Keratinocyte (primary cell): ENCODE data around the gene HOXC6. TPM values are rescaled to one million over a fixed set of nuclear protein-coding genes. Genes with fewer than 3 reads are reported as not detected.
A peak's percentile ranks its signal among the peaks of the same experiment; 100 is the strongest.

Experiments
- DNase-seq: peaks from one replicate; pipeline ENCODE4 v3.0.0-alpha.2; 2011; ENCODE audit warnings: low read depth, missing footprints, low spot score
- FAIRE-seq: peaks from 2 replicates; lab custom pipeline; 2011; peaks lifted over from hg19 to GRCh38; lab: Jason Lieb, UNC
- H2AFZ ChIP-seq: 2 replicates; pipeline ENCODE4 v1.6.0; 2012; ENCODE audit warnings: low read length, control low read depth, inconsistent platforms; ENCODE audit not compliant: control insufficient read depth
- H3K27ac ChIP-seq: 2 replicates; pipeline ENCODE4 v1.5.1; 2011; ENCODE audit warnings: low read length; ENCODE audit not compliant: control insufficient read depth, insufficient read depth
- H3K27me3 ChIP-seq: 3 replicates; pipeline ENCODE4 v1.6.0; 2011; ENCODE audit warnings: low read length; ENCODE audit not compliant: control insufficient read depth, insufficient read depth; ENCODE audit errors: extremely low read depth
- H3K36me3 ChIP-seq, 2 experiments: 2 replicates in 1 of 2; 3 replicates in 1 of 2; pipeline ENCODE4 v1.5.1; 2011; ENCODE audit warnings: low read length in 2 of 2, mild to moderate bottlenecking in 1 of 2; ENCODE audit not compliant: control insufficient read depth in 2 of 2, insufficient read depth in 2 of 2; ENCODE audit errors: extremely low read depth in 1 of 2
- H3K4me1 ChIP-seq: 3 replicates; pipeline ENCODE4 v1.5.1; 2011; ENCODE audit warnings: low read length; ENCODE audit not compliant: control insufficient read depth, insufficient read depth; ENCODE audit errors: extremely low read depth
- H3K4me2 ChIP-seq: 3 replicates; pipeline ENCODE4 v1.6.0; 2011; ENCODE audit warnings: low read depth, low read length; ENCODE audit not compliant: control insufficient read depth, insufficient read depth; ENCODE audit errors: extremely low read depth
- H3K4me3 ChIP-seq, 3 experiments: fragments of 200-600 bp in 1 of 3; sonication (generic) in 1 of 3; 2 replicates in 2 of 3; 3 replicates in 1 of 3; pipeline ENCODE4 v1.5.1; 2011 to 2016; ENCODE audit warnings: low read length in 3 of 3, mild to moderate bottlenecking in 3 of 3, control low read depth in 2 of 3, inconsistent platforms in 1 of 3, low read depth in 1 of 3, mixed read lengths in 1 of 3, mixed run types in 1 of 3, moderate library complexity in 1 of 3; ENCODE audit not compliant: control insufficient read depth in 2 of 3, insufficient read depth in 2 of 3; ENCODE audit errors: extremely low read depth in 1 of 3
- H3K79me2 ChIP-seq: 2 replicates; pipeline ENCODE4 v1.6.0; 2012; ENCODE audit warnings: low read length; ENCODE audit not compliant: control insufficient read depth, insufficient read depth
- H3K9ac ChIP-seq: 3 replicates; pipeline ENCODE4 v1.6.0; 2011; ENCODE audit warnings: low read length; ENCODE audit not compliant: control insufficient read depth, insufficient read depth; ENCODE audit errors: extremely low read depth
- H3K9me1 ChIP-seq: 3 replicates; pipeline ENCODE4 v1.6.0; 2011; ENCODE audit warnings: low read length; ENCODE audit not compliant: control insufficient read depth, insufficient read depth; ENCODE audit errors: extremely low read depth
- H3K9me3 ChIP-seq: 2 replicates; pipeline ENCODE4 v1.5.1; 2012; ENCODE audit warnings: low read depth, low read length; ENCODE audit not compliant: control insufficient read depth
- H4K20me1 ChIP-seq: 3 replicates; pipeline ENCODE4 v1.6.0; 2011; ENCODE audit warnings: low read length; ENCODE audit not compliant: control insufficient read depth, insufficient read depth; ENCODE audit errors: extremely low read depth
- CTCF ChIP-seq, 3 experiments: IDR thresholded peaks in 1 of 3; conservative IDR thresholded peaks in 1 of 3; optimal IDR thresholded peaks in 1 of 3; 2 replicates in 2 of 3; 3 replicates in 1 of 3; pipeline versions ENCODE3 to v1.5.1; 2011; ENCODE audit warnings: low read length in 3 of 3, mild to moderate bottlenecking in 3 of 3, moderate library complexity in 2 of 3, control low read depth in 1 of 3, inconsistent platforms in 1 of 3; ENCODE audit not compliant: insufficient read depth in 2 of 3; ENCODE audit errors: extremely low read depth in 1 of 3
- EZH2 ChIP-seq: IDR thresholded peaks from one replicate; pipeline ENCODE4 v1.6.1; 2012; ENCODE audit warnings: inconsistent platforms, mild to moderate bottlenecking, low read length, moderate library complexity
- dilution Hi-C: fragments of 300-500 bp; cut with MboI; formaldehyde crosslinking; loops from one replicate; pipeline ENCODE4 v1.7.0; 2020; ENCODE audit warnings: low sequenced_read_pairs; ENCODE audit not compliant: extremely low pct_ligation_motif_present
- polyA plus RNA-seq, 5 experiments: library from polyadenylated mRNA; depleted of rRNA in 3 of 5; stranded (reverse) in 3 of 5; stranded (forward) in 1 of 5; unstranded in 1 of 5; fragments of >200 nt; gene quantifications; 1 replicate in 1 of 5; 2 replicates in 3 of 5; 3 replicates in 1 of 5; pipeline versions ENCODE4 v1.2.1 to v1.2.3, GENCODE V29; 2011 to 2012; ENCODE audit warnings: missing spikeins in 2 of 5, low read depth in 1 of 5, low replicate concordance in 1 of 5

The HOXC6 gene
- polyA plus RNA-seq, 1 donor (not counting 4 experiments of a cell fraction or from before 2014, with no cell fraction given), result 4.7 TPM

GRCh38 chr12:54060174-54060974 lies 32.1 kb downstream of the HOXC6 start:
- H3K79me2 ChIP-seq, result no peaks in the 10 kb centered on the region
- no peak for FAIRE-seq
- no peak overlapping the region for H2AFZ ChIP-seq
- H3K9me1 ChIP-seq, result peaks cover 2% of the 10 kb centered on the region
- H3K9ac ChIP-seq, result no peak overlapping the region
- dilution Hi-C loops, result no loop called here
- peak overlapping the region; percentile 39 for H3K27ac ChIP-seq
- no peaks in the 10 kb centered on the region for H3K9me3 ChIP-seq
- TF ChIP-seq EZH2, result no peak
- TF ChIP-seq CTCF (optimal IDR thresholded peaks at IDR 0.05 in 1 of 3, IDR thresholded peaks at IDR 0.05 in 1 of 3, conservative IDR thresholded peaks at IDR 0.05 in 1 of 3; ENCODE audit: extremely low read depth in 1 of 3, insufficient read depth in 2 of 3, low read length in 3 of 3), result no peak
- no peak for DNase-seq
- H3K27me3 ChIP-seq, result no peaks in the 10 kb centered on the region
- no peak overlapping the region for H3K4me3 ChIP-seq
- H3K4me2 ChIP-seq, result peak overlapping the region; percentile 49
- H4K20me1 ChIP-seq, result no peaks in the 10 kb centered on the region
- H3K36me3 ChIP-seq, result no peaks in the 10 kb centered on the region
- peaks cover 13% of the 10 kb centered on the region for H3K4me1 ChIP-seq

DNA sequence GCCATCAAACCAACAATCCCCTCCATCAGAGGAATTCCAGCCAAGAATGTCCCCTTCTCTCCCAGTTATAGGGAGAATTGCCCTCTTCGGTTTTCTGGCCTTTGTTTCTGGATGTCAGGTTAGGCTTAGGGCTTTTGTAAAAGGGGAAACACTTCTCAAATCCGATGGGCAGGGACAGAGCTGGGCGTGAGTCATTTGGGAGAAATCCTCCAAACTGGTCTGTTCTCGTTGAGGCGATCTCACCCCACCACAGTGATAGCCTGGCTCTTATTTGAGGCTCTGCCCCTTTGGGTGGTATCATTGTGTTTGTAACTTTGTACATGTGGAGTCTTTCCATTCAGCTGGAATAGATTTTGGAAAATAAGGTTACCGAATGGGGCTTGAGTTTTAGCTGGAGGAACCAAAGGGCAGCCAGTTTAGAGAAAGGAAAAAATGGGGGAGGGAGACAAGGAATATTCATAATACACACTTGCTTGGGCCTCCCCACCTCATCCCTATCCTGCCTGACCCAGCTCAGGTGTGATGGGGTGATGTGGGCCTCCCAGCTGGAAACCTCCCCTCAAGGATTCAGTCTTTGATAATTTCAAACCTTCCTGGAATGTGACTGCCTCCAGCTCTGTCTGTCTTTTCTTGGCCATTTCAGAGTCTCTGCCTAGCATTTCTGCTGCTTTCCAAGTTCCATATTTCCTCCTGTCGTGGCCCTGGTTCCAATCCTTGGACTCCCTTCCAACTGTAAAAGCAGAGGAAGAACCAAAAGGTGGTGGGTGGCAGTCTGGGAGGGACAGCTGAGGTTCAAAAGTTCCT lies 32.9 kb downstream of the HOXC6 start:
- H2AFZ ChIP-seq, result peak overlapping the region; percentile 27
- dilution Hi-C loops, result no loop called here
- FAIRE-seq, result peak; percentile 89

More for the DNA sequence above, 32.9 kb downstream of the HOXC6 start:
- no peak for DNase-seq
- Histone ChIP-seq H4K20me1 (no peaks in the 10 kb centered on the region), H3K36me3 (no peaks in the 10 kb centered on the region), H3K79me2 (no peaks in the 10 kb centered on the region), H3K9me3 (no peaks in the 10 kb centered on the region), H3K27me3 (no peaks in the 10 kb centered on the region), H3K9me1 (peaks cover 2% of the 10 kb centered on the region), H3K4me2 (peak overlapping the region; percentile 49), H3K9ac (peak overlapping the region; percentile 23), H3K27ac (peak overlapping the region; percentile 39), H3K4me3 (no peak overlapping the region), H3K4me1 (peaks cover 13% of the 10 kb centered on the region)
- no peak for TF ChIP-seq CTCF (optimal IDR thresholded peaks at IDR 0.05 in 1 of 3, IDR thresholded peaks at IDR 0.05 in 1 of 3, conservative IDR thresholded peaks at IDR 0.05 in 1 of 3; ENCODE audit: extremely low read depth in 1 of 3, insufficient read depth in 2 of 3, low read length in 3 of 3)
- no peak for TF ChIP-seq EZH2
